Adipose tissue (tissue), 3 donors: ENCODE measurements around the gene AKR1C1. TPM values are rescaled to one million over a fixed set of nuclear protein-coding genes. Genes with fewer than 3 reads are reported as not detected.
"Not testable (repeated sequence)": the region's sequence is repeated elsewhere in the genome, so short reads cannot be mapped to it uniquely, and the experiment has no call there.

Experiments used
- H3K27ac ChIP-seq: one replicate; pipeline ENCODE4 v1.5.1; 2013; ENCODE audit warnings: low read depth, low read length
- WGBS, 3 donors: extraction: QIAGEN DNeasy Blood & Tissue Kit; methylation state at CpG; one replicate each; pipeline ENCODE4 v1.1.7; 2013; 5-methylcytosine and 5-hydroxymethylcytosine counted together
- polyA plus RNA-seq, 3 donors: library from polyadenylated mRNA; stranded (reverse); fragments of 200-250 nt; gene quantifications; one replicate each; pipeline ENCODE4 v1.2.3, GENCODE V29; 2013
- donor health status: healthy with polysubstance abuse.
- donor health status: Bipolar disorder and iron deficiency.
- donor health status: healthy.

AKR1C1 gene
- polyA plus RNA-seq, 3 donors: 38.1 to 183 (median 166) TPM

- H3K27ac ChIP-seq: not testable (repeated sequence)
- 57 to 68% (median 66%) methylated on average over 4 of the region's 4 CpGs for WGBS, 3 donors
These were observed 45.8 kb downstream of the AKR1C1 start for GRCh38 chr10:5008857-5009548.

GRCh38 chr10:5010043-5010442, 46.8 kb downstream of the AKR1C1 start:
- 73 to 77% (median 75%) methylated on average over 4 to 6 of the region's 7 CpGs for WGBS, 3 donors
- H3K27ac ChIP-seq: not testable (repeated sequence)

GRCh38 chr10:5011392-5011791, 48.2 kb downstream of the AKR1C1 start:
- H3K27ac ChIP-seq: not testable (repeated sequence)
- WGBS, 3 donors: 92 to 96% (median 92%) methylated on average over 2 of the region's 2 CpGs

- 62 to 69% (median 66%) methylated on average over 2 of the region's 2 CpGs for WGBS, 3 donors
- H3K27ac ChIP-seq: no peak overlapping the region
These were observed 49.4 kb downstream of the AKR1C1 start for GRCh38 chr10:5012595-5012994.

- no peak overlapping the region for H3K27ac ChIP-seq
- 68 to 82% (median 73%) methylated on average over 1 of the region's 1 CpG for WGBS, 3 donors
These were observed 50.2 kb downstream of the AKR1C1 start for GRCh38 chr10:5013385-5013784.

- 71 to 82% (median 78%) methylated on average over 4 of the region's 4 CpGs for WGBS, 3 donors
- H3K27ac ChIP-seq: not testable (repeated sequence)
These were observed 51.1 kb downstream of the AKR1C1 start for GRCh38 chr10:5014200-5014910.

GRCh38 chr10:5014936-5015335, 51.7 kb downstream of the AKR1C1 start:
- 38 to 59% (median 43%) methylated on average over 1 of the region's 1 CpG for WGBS, 3 donors
- H3K27ac ChIP-seq: no peak overlapping the region

- no peak overlapping the region for H3K27ac ChIP-seq
- WGBS, 3 donors: 37 to 75% (median 44%) methylated on average over 3 of the region's 3 CpGs
These were observed 54.9 kb downstream of the AKR1C1 start for GRCh38 chr10:5018134-5018533.

GRCh38 chr10:5018671-5019277, 55.6 kb downstream of the AKR1C1 start:
- WGBS, 3 donors: 57 to 67% (median 64%) methylated on average over 3 of the region's 3 CpGs
- H3K27ac ChIP-seq: not testable (repeated sequence)

- WGBS, 3 donors: 62 to 82% (median 72%) methylated on average over 6 of the region's 6 CpGs
- H3K27ac ChIP-seq: not testable (repeated sequence)
These were observed 56.8 kb downstream of the AKR1C1 start for GRCh38 chr10:5019770-5020612.

- 62 to 83% (median 76%) methylated on average over 8 to 9 of the region's 10 CpGs for WGBS, 3 donors
These were observed 58.5 kb downstream of the AKR1C1 start for GRCh38 chr10:5021624-5022290.

GRCh38 chr10:5023177-5023805, 60.1 kb downstream of the AKR1C1 start:
- H3K27ac ChIP-seq: no peak overlapping the region
- 44 to 62% (median 49%) methylated on average over 4 of the region's 4 CpGs for WGBS, 3 donors

More at GRCh38 chr10:5021624-5022290, 58.5 kb downstream of the AKR1C1 start:
- H3K27ac ChIP-seq: not testable (repeated sequence)

- H3K27ac ChIP-seq: not testable (repeated sequence)
These were observed 62.3 kb downstream of the AKR1C1 start for GRCh38 chr10:5025461-5025881.

GRCh38 chr10:5030989-5031388, 67.8 kb downstream of the AKR1C1 start:
- H3K27ac ChIP-seq: no peak overlapping the region
- 92 to 93% (median 93%) methylated on average over 1 of the region's 1 CpG for WGBS, 3 donors

- WGBS, 3 donors: 65 to 92% (median 90%) methylated on average over 3 to 4 of the region's 4 CpGs
- H3K27ac ChIP-seq: not testable (repeated sequence)
These were observed 68.4 kb downstream of the AKR1C1 start for GRCh38 chr10:5031588-5031987.

- H3K27ac ChIP-seq: not testable (repeated sequence)
These were observed 69.2 kb downstream of the AKR1C1 start for GRCh38 chr10:5032444-5032843.

More at GRCh38 chr10:5032444-5032843, 69.2 kb downstream of the AKR1C1 start:
- 92 to 97% (median 92%) methylated on average over 13 to 22 of the region's 22 CpGs for WGBS, 3 donors
